Hippocampal formation (tissue), 2 donors: Measurements from ENCODE around the gene LRRIQ1.

Experiments
- DNase-seq, 2 donors: peaks; one replicate each; lab custom pipeline; 2025; lab: John Stamatoyannopoulos, UW

Gene LRRIQ1

GRCh38 chr12:85281636-85282312 is 245.6 kb downstream of the LRRIQ1 start:
- no peak for DNase-seq

GRCh38 chr12:85283560-85283959 is 247.4 kb downstream of the LRRIQ1 start:
- no peak for DNase-seq
